A549 (cell line): ENCODE measurements around the gene LYRM2. TPM values are rescaled to one million over a fixed set of nuclear protein-coding genes. Genes with fewer than 3 reads are reported as not detected.

Source experiments
- ATAC-seq, 2 experiments: fragments of 200-7000 bp in 1 of 2; fragments of >200 bp in 1 of 2; cut with Nextera tagmentation in 1 of 2; cut with Tn5 transposase in 1 of 2; 3 replicates each; pipeline versions ENCODE4 v1.8.0 to v1.9.1; 2018 to 2020; ENCODE audit warnings: mild to moderate bottlenecking in 1 of 2, moderate library complexity in 1 of 2
- CTCF ChIA-PET: fragments of 300-600 bp; sonication (Branson Sonifier 250); formaldehyde crosslinking; extraction: SDS; loops from one replicate; lab custom pipeline; 2021; ENCODE audit warnings: antibody characterized with exemption, inconsistent platforms; lab: Yijun Ruan, JAX
- POLR2A ChIA-PET: fragments of 350-600 bp; formaldehyde crosslinking; extraction: SDS; loops from one replicate; lab custom pipeline; 2021; ENCODE audit warnings: antibody characterized with exemption, inconsistent platforms; lab: Yijun Ruan, JAX
- DNase-seq, 2 experiments: peaks; one replicate each; pipeline versions ENCODE4 v3.0.0 to v3.0.0-alpha.2; 2011 to 2016; ENCODE audit warnings: low read depth in 1 of 2, low spot score in 1 of 2
- FAIRE-seq: peaks from 2 replicates; lab custom pipeline; 2011; peaks lifted over from hg19 to GRCh38; lab: Jason Lieb, UNC
- H3K27ac ChIP-seq, 2 experiments: fragments of >200 bp; sonication (Bioruptor Twin); formaldehyde crosslinking; 3 replicates each; pipeline ENCODE4 v1.5.1; 2016 to 2017
- H3K4me1 ChIP-seq: fragments of >200 bp; sonication (Bioruptor Twin); formaldehyde crosslinking; 3 replicates; pipeline ENCODE4 v1.6.1; 2016
- H3K4me2 ChIP-seq: fragments of >200 bp; sonication (Bioruptor Twin); formaldehyde crosslinking; 3 replicates; pipeline ENCODE4 v1.6.1; 2016
- H3K4me3 ChIP-seq: fragments of >200 bp; sonication (Bioruptor Twin); formaldehyde crosslinking; 3 replicates; pipeline ENCODE4 v1.5.1; 2016
- H3K9me3 ChIP-seq: fragments of >200 bp; sonication (Bioruptor Twin); formaldehyde crosslinking; 3 replicates; pipeline ENCODE4 v1.6.1; 2016
- CEBPB ChIP-seq, 2 experiments: fragments of >200 bp in 1 of 2; sonication (Bioruptor Twin) in 1 of 2; formaldehyde crosslinking in 1 of 2; IDR thresholded peaks; 2 replicates each; pipeline ENCODE4 v1.6.1; 2012 to 2016
- CHD4 ChIP-seq: fragments of 200-600 bp; sonication (generic); IDR thresholded peaks from 2 replicates; pipeline ENCODE4 v1.6.1; 2016; ENCODE audit warnings: antibody characterized with exemption, mild to moderate bottlenecking, borderline replicate concordance
- ELK1 ChIP-seq: fragments of 150-350 bp; IDR thresholded peaks from 2 replicates; pipeline ENCODE4 v1.6.1; 2014; ENCODE audit warnings: low read depth, mild to moderate bottlenecking, low read length
- HOXA7 ChIP-seq: fragments of 250-450 bp; sonication (Bioruptor Pico); IDR thresholded peaks from 2 replicates; pipeline ENCODE4 v1.5.0; 2020; ENCODE audit warnings: mild to moderate bottlenecking, moderate library complexity
- HOXB5 ChIP-seq: fragments of 250-450 bp; sonication (Bioruptor Pico); IDR thresholded peaks from 2 replicates; pipeline ENCODE4 v1.5.0; 2020; ENCODE audit warnings: mild to moderate bottlenecking, moderate library complexity
- JUN ChIP-seq, 2 experiments: fragments of >200 bp; sonication (Bioruptor Twin); formaldehyde crosslinking; IDR thresholded peaks; 2 replicates in 1 of 2; 3 replicates in 1 of 2; pipeline ENCODE4 v1.6.1; 2016 to 2017
- JUNB ChIP-seq: fragments of >200 bp; sonication (Bioruptor Twin); formaldehyde crosslinking; IDR thresholded peaks from 2 replicates; pipeline ENCODE4 v1.6.1; 2016
- KDM1A ChIP-seq: fragments of 200-600 bp; sonication (generic); IDR thresholded peaks from 2 replicates; pipeline ENCODE4 v1.6.1; 2016; ENCODE audit warnings: low read depth, mild to moderate bottlenecking
- MAZ ChIP-seq: fragments of 150-350 bp; IDR thresholded peaks from 2 replicates; pipeline ENCODE4 v1.6.1; 2014; ENCODE audit warnings: antibody characterized with exemption, low read depth, low read length, borderline replicate concordance
- RAD21 ChIP-seq, 2 experiments: fragments of >200 bp in 1 of 2; sonication (Bioruptor Twin) in 1 of 2; formaldehyde crosslinking in 1 of 2; IDR thresholded peaks in 1 of 2; conservative IDR thresholded peaks in 1 of 2; 2 replicates in 1 of 2; 3 replicates in 1 of 2; pipeline ENCODE4 v1.6.1; 2012 to 2018; ENCODE audit warnings: inconsistent platforms in 1 of 2
- RCOR1 ChIP-seq: fragments of 150-350 bp; IDR thresholded peaks from 2 replicates; pipeline ENCODE4 v1.6.1; 2014; ENCODE audit warnings: antibody characterized with exemption, low read length, low read depth
- REST ChIP-seq: fragments of 200-600 bp; sonication (generic); IDR thresholded peaks from 2 replicates; pipeline ENCODE4 v1.6.1; 2016; ENCODE audit warnings: antibody characterized with exemption, mild to moderate bottlenecking, moderate library complexity
- RFX5 ChIP-seq: fragments of 450-650 bp; IDR thresholded peaks from 2 replicates; pipeline ENCODE4 v1.7.1; 2014; ENCODE audit warnings: antibody characterized with exemption, mild to moderate bottlenecking, moderate library complexity
- SMC3 ChIP-seq: fragments of >200 bp; sonication (Bioruptor Twin); formaldehyde crosslinking; IDR thresholded peaks from 3 replicates; pipeline ENCODE4 v1.6.1; 2018; ENCODE audit warnings: inconsistent platforms
- ZC3H11A ChIP-seq: fragments of 450-650 bp; IDR thresholded peaks from 2 replicates; pipeline ENCODE4 v1.6.1; 2014; ENCODE audit warnings: antibody characterized with exemption, mild to moderate bottlenecking
- ZFP36 ChIP-seq: fragments of 450-650 bp; IDR thresholded peaks from 2 replicates; pipeline ENCODE4 v1.6.1; 2014; ENCODE audit warnings: borderline replicate concordance; ENCODE audit not compliant: partially characterized antibody
- WGBS: methylation state at CpG from one replicate; pipeline ENCODE4 v1.1.6; 2017; ENCODE audit errors: missing lambda C conversion rate; 5-methylcytosine and 5-hydroxymethylcytosine counted together
- polyA plus RNA-seq, 4 experiments: library from polyadenylated mRNA; depleted of rRNA in 3 of 4; stranded (reverse); fragments of >200 nt; fragmentation: RNase III in 1 of 4; extraction: RNeasy Plus Mini Kit Qiagen cat#74134 plus additional on column Dnase treatment in 1 of 4; gene quantifications; 2 replicates in 3 of 4; 3 replicates in 1 of 4; pipeline ENCODE4 v1.2.3, GENCODE V29; 2011 to 2017
- TF ChIP-seq, protein P1 (sequence below): IDR thresholded peaks from 2 replicates; pipeline ENCODE4 v1.6.1; 2012
- TF ChIP-seq, protein P2 (sequence below): fragments of 250-450 bp; sonication (Bioruptor Pico); IDR thresholded peaks from 2 replicates; pipeline ENCODE4 v1.5.0; 2021; ENCODE audit warnings: mild to moderate bottlenecking, moderate library complexity, borderline replicate concordance
- TF ChIP-seq, protein P3 (sequence below): IDR thresholded peaks from 2 replicates; pipeline ENCODE4 v1.6.1; 2012; ENCODE audit warnings: low read depth, borderline replicate concordance

Gene LYRM2
- polyA plus RNA-seq, 2 of the 4 experiments (the other 2 are of a cell fraction) = 33.2 to 56.0 TPM

- CTCF ChIA-PET = interaction anchor here (0.9 to 2.1 kb wide), 3 partner anchors 10 to 191 kb away, joined by 3 to 6 read pairs (median 5); no protein-coding TSS in a partner anchor
Observed at GRCh38 chr6:89623749-89624148, 14.8 kb downstream of the LYRM2 start.

More at GRCh38 chr6:89623749-89624148, 14.8 kb downstream of the LYRM2 start:
- Histone ChIP-seq H3K27ac (no peak overlapping the region), H3K4me2 (no peak overlapping the region), H3K4me1 (no peaks in the 10 kb centered on the region), H3K9me3 (no peaks in the 10 kb centered on the region), H3K4me3 (no peak overlapping the region)
- POLR2A ChIA-PET = no interaction called here
- no peak for TF ChIP-seq KDM1A
- no peak for TF ChIP-seq CEBPB (IDR thresholded peaks at IDR 0.05)
- no peak for TF ChIP-seq HOXA7 (CRISPR knock-in tag)
- no peak for TF ChIP-seq SMC3
- no peak for TF ChIP-seq JUNB
- TF ChIP-seq HOXB5 (CRISPR knock-in tag) = no peak
- TF ChIP-seq MAZ = no peak
- TF ChIP-seq JUN (IDR thresholded peaks at IDR 0.05) = no peak
- TF ChIP-seq RAD21 (conservative IDR thresholded peaks at IDR 0.05 in 1 of 2, IDR thresholded peaks at IDR 0.05 in 1 of 2) = no peak
- no peak for TF ChIP-seq REST
- no peak for TF ChIP-seq ZFP36
- TF ChIP-seq RCOR1 = no peak
- TF ChIP-seq RFX5 = no peak
- no peak for TF ChIP-seq ZC3H11A
- TF ChIP-seq CHD4 = no peak
- no peak for TF ChIP-seq ELK1
- TF ChIP-seq, protein P1, sequence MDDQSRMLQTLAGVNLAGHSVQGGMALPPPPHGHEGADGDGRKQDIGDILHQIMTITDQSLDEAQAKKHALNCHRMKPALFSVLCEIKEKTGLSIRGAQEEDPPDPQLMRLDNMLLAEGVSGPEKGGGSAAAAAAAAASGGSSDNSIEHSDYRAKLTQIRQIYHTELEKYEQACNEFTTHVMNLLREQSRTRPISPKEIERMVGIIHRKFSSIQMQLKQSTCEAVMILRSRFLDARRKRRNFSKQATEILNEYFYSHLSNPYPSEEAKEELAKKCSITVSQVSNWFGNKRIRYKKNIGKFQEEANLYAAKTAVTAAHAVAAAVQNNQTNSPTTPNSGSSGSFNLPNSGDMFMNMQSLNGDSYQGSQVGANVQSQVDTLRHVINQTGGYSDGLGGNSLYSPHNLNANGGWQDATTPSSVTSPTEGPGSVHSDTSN = no peak
- TF ChIP-seq, protein P2, sequence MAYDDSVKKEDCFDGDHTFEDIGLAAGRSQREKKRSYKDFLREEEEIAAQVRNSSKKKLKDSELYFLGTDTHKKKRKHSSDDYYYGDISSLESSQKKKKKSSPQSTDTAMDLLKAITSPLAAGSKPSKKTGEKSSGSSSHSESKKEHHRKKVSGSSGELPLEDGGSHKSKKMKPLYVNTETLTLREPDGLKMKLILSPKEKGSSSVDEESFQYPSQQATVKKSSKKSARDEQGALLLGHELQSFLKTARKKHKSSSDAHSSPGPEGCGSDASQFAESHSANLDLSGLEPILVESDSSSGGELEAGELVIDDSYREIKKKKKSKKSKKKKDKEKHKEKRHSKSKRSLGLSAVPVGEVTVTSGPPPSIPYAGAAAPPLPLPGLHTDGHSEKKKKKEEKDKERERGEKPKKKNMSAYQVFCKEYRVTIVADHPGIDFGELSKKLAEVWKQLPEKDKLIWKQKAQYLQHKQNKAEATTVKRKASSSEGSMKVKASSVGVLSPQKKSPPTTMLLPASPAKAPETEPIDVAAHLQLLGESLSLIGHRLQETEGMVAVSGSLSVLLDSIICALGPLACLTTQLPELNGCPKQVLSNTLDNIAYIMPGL (CRISPR knock-in tag) = no peak
- TF ChIP-seq, protein P3, sequence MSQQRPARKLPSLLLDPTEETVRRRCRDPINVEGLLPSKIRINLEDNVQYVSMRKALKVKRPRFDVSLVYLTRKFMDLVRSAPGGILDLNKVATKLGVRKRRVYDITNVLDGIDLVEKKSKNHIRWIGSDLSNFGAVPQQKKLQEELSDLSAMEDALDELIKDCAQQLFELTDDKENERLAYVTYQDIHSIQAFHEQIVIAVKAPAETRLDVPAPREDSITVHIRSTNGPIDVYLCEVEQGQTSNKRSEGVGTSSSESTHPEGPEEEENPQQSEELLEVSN = no peak
- WGBS = 84% methylated on average over 6 of the region's 8 CpGs
- no peak for DNase-seq
- ATAC-seq = no peak
- FAIRE-seq = no peak
